ENCODE measurements around the gene QARS1. TPM values are rescaled to one million over a fixed set of nuclear protein-coding genes. Genes with fewer than 3 reads are reported as not detected.
A peak's percentile ranks its signal among the peaks of the same experiment; 100 is the strongest.

The QARS1 gene
- 407 TPM for polyA plus RNA-seq (2013, experiment 1 of 2)
- polyA plus RNA-seq (2013, experiment 2 of 2): 414 TPM

DNA sequence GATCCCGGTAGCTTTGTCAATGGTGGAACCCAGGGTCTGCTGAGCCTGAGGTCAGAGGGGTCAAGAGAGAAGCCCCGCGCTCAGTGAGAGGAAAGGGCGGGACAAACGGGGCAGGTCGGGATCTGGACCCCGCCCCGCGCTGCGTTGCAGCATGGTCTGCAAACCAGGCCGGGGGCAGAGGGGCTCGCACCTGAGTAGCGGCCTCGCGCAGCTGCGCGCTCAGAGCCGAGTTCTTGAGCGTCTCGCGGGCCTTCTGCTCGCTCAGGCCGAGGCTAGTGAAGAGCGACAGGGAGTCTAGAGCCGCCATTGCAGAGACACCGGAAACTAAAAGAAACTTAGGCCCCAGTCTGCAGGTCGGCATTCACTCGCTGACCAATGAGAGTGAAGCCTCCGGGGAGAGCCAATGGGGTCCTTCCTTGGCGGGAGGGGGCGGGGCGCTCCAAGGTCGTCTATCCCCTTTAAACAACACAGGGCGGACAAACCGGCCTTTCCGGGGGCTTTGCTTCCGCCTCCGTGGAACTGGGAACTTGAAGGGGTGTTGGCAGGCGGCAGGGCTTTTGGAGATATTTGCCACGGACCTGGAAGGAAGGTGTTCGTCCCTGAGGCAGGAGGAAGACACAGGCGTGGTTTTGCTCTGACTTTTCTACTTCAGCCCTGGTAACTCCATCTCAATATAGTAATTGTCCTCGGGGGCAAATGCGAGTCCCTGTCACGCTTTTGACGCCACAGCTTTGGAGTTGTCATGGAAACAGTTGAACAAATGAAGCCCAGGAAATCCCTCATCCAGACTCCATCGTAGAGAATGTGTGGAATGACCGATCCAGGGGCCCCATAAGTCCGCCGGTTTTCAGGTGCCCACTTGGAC, at the start of gene QARS1:
Gene QARS1, minus strand, starts transcription at position 331 of the 865 bp plus-strand sequence. Its CDS starts 24 bp downstream, at position 307.
- H3K27ac ChIP-seq (replicated peaks; ENCODE audit: low read length): peak within 1 kb of the TSS; percentile 93
- no CpG with 5 or more reads among the region's 50 CpGs for WGBS, 2 donors (ENCODE audit: extremely low coverage in 2 of 2, insufficient read length in 2 of 2, insufficient replicate concordance in 1 of 2)
- peak within 1 kb of the TSS; percentile 95 for H2AFZ ChIP-seq (ENCODE audit: low read length)
- H3K4me1 ChIP-seq (ENCODE audit: control insufficient read depth in 2 of 2, insufficient read depth in 1 of 2, low read depth in 1 of 2, low read length in 2 of 2): peaks cover 6 to 11% of the 10 kb centered on the region in 2 donors
- H3K36me3 ChIP-seq (replicated peaks in 1 of 2; ENCODE audit: control insufficient read depth in 2 of 2, insufficient read depth in 2 of 2, low read length in 2 of 2): peaks cover 48 to 67% of the 10 kb centered on the region in 2 donors
- no peak within 1 kb of the TSS for H3K4ac ChIP-seq (ENCODE audit: low read length)
- H3K18ac ChIP-seq (ENCODE audit: low read length): peak within 1 kb of the TSS; percentile 98
- peaks cover 8% of the 10 kb centered on the region for H3K79me1 ChIP-seq (ENCODE audit: low read depth, low read length)
- H3K9me3 ChIP-seq (replicated peaks in 1 of 2; ENCODE audit: control insufficient read depth in 2 of 2, insufficient read depth in 1 of 2, low read depth in 1 of 2, low read length in 2 of 2): no peaks in the 10 kb centered on the region
- no peak within 1 kb of the TSS for H3K14ac ChIP-seq (ENCODE audit: low read length)
- peak within 1 kb of the TSS; percentile 92 for H3K9ac ChIP-seq (ENCODE audit: low read depth, low read length, poor library complexity)
- H2AK5ac ChIP-seq (ENCODE audit: low read depth, low read length): no peak within 1 kb of the TSS
- H4K8ac ChIP-seq (ENCODE audit: low read depth, low read length): no peak within 1 kb of the TSS
- H4K91ac ChIP-seq (ENCODE audit: low read depth, low read length, poor library complexity): no peak within 1 kb of the TSS
- H2BK120ac ChIP-seq (ENCODE audit: low read depth, low read length): no peak within 1 kb of the TSS
- no peak within 1 kb of the TSS for H3K23ac ChIP-seq (ENCODE audit: low read depth, low read length, poor library complexity)
- H2BK5ac ChIP-seq (ENCODE audit: low read length): peak within 1 kb of the TSS; percentile 62
- no peak within 1 kb of the TSS for H2BK12ac ChIP-seq (ENCODE audit: low read length)
- H2BK15ac ChIP-seq (ENCODE audit: low read length): no peak within 1 kb of the TSS
- H3K4me3 ChIP-seq (ENCODE audit: low read length in 2 of 2): peak within 1 kb of the TSS; percentile 76 to 95
- DNase-seq (ENCODE audit: low spot score): peak; percentile 94
- H3K27me3 ChIP-seq (ENCODE audit: control insufficient read depth in 3 of 3, insufficient read depth in 3 of 3, low read depth in 1 of 3, low read length in 3 of 3): no peaks in the 10 kb centered on the region
- peak within 1 kb of the TSS; percentile 90 for H3K4me2 ChIP-seq (ENCODE audit: insufficient read depth, low read length, poor library complexity, severe bottlenecking)

GRCh38 chr3:49153349-49153912, 48.9 kb upstream of the QARS1 start:
- no peak overlapping the region for H2AK5ac ChIP-seq (ENCODE audit: low read depth, low read length)
- no peak overlapping the region for H2BK15ac ChIP-seq (ENCODE audit: low read length)
- peak overlapping the region; percentile 68 for H2BK5ac ChIP-seq (ENCODE audit: low read length)
- no peak overlapping the region for H2AFZ ChIP-seq (ENCODE audit: low read length)
- H3K27ac ChIP-seq (replicated peaks; ENCODE audit: low read length): no peak overlapping the region
- no peak overlapping the region for H2BK12ac ChIP-seq (ENCODE audit: low read length)
- no peak overlapping the region for H2BK120ac ChIP-seq (ENCODE audit: low read depth, low read length)
- no CpG with 5 or more reads among the region's 3 CpGs for WGBS, 2 donors (ENCODE audit: extremely low coverage in 2 of 2, insufficient read length in 2 of 2, insufficient replicate concordance in 1 of 2)
- H3K79me1 ChIP-seq (ENCODE audit: low read depth, low read length): no peaks in the 10 kb centered on the region
- H3K36me3 ChIP-seq (replicated peaks in 1 of 2; ENCODE audit: control insufficient read depth in 2 of 2, insufficient read depth in 2 of 2, low read length in 2 of 2): no peaks in the 10 kb centered on the region
- H3K9ac ChIP-seq (ENCODE audit: low read depth, low read length, poor library complexity): no peak overlapping the region
- no peak overlapping the region for H4K8ac ChIP-seq (ENCODE audit: low read depth, low read length)
- no peak overlapping the region for H3K23ac ChIP-seq (ENCODE audit: low read depth, low read length, poor library complexity)
- H4K91ac ChIP-seq (ENCODE audit: low read depth, low read length, poor library complexity): no peak overlapping the region
- peaks cover 0 to 4% of the 10 kb centered on the region in 2 donors for H3K9me3 ChIP-seq (replicated peaks in 1 of 2; ENCODE audit: control insufficient read depth in 2 of 2, insufficient read depth in 1 of 2, low read depth in 1 of 2, low read length in 2 of 2)
- DNase-seq (ENCODE audit: low spot score): no peak
- H3K4me1 ChIP-seq (ENCODE audit: control insufficient read depth in 2 of 2, insufficient read depth in 1 of 2, low read depth in 1 of 2, low read length in 2 of 2): no peaks in the 10 kb centered on the region
- H3K27me3 ChIP-seq (ENCODE audit: control insufficient read depth in 3 of 3, insufficient read depth in 3 of 3, low read depth in 1 of 3, low read length in 3 of 3): peaks cover 0 to 5% (median 0%) of the 10 kb centered on the region in 3 experiments
- no peak overlapping the region for H3K4me2 ChIP-seq (ENCODE audit: insufficient read depth, low read length, poor library complexity, severe bottlenecking)
- no peak overlapping the region for H3K18ac ChIP-seq (ENCODE audit: low read length)
- peak overlapping the region in 1 of 2 donors; percentile 18 for H3K4me3 ChIP-seq (ENCODE audit: low read length in 2 of 2)
- no peak overlapping the region for H3K4ac ChIP-seq (ENCODE audit: low read length)
- H3K14ac ChIP-seq (ENCODE audit: low read length): peak overlapping the region; percentile 15

DNA sequence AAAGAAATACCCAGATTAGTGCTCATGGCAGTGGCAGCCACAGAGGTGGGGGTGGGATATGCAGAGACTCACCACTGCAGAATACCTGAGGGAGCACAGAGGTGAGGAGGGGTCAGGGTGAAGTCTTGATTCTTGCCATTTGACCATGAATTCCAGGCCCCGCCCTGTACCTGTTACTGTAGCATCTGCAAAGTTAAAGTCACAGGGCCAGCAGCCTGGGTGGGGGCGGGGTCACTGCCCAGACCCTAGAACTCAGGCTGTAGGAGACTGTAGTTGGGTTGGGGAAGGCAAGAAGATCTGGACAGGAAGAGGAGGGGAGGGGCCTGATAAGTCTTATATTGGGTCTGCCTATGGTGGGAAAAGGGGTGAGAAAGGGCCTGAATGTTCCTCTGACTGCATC, 47.1 kb upstream of the QARS1 start:
- Histone ChIP-seq H3K4me2 (ENCODE audit: insufficient read depth, low read length, poor library complexity, severe bottlenecking) (no peak overlapping the region), H3K4me3 (ENCODE audit: low read length in 2 of 2) (no peak overlapping the region), H3K18ac (ENCODE audit: low read length) (no peak overlapping the region), H3K4me1 (ENCODE audit: control insufficient read depth in 2 of 2, insufficient read depth in 1 of 2, low read depth in 1 of 2, low read length in 2 of 2) (no peaks in the 10 kb centered on the region), H4K91ac (ENCODE audit: low read depth, low read length, poor library complexity) (no peak overlapping the region), H3K27ac (replicated peaks; ENCODE audit: low read length) (no peak overlapping the region), H3K23ac (ENCODE audit: low read depth, low read length, poor library complexity) (no peak overlapping the region), H3K9ac (ENCODE audit: low read depth, low read length, poor library complexity) (no peak overlapping the region), H3K36me3 (replicated peaks in 1 of 2; ENCODE audit: control insufficient read depth in 2 of 2, insufficient read depth in 2 of 2, low read length in 2 of 2) (no peaks in the 10 kb centered on the region), H2BK12ac (ENCODE audit: low read length) (no peak overlapping the region), H2BK5ac (ENCODE audit: low read length) (no peak overlapping the region), H3K4ac (ENCODE audit: low read length) (no peak overlapping the region), H2AK5ac (ENCODE audit: low read depth, low read length) (no peak overlapping the region), H4K8ac (ENCODE audit: low read depth, low read length) (no peak overlapping the region), H2BK120ac (ENCODE audit: low read depth, low read length) (no peak overlapping the region), H3K14ac (ENCODE audit: low read length) (no peak overlapping the region), H3K79me1 (ENCODE audit: low read depth, low read length) (no peaks in the 10 kb centered on the region), H2BK15ac (ENCODE audit: low read length) (no peak overlapping the region), H2AFZ (ENCODE audit: low read length) (no peak overlapping the region), H3K9me3 (replicated peaks in 1 of 2; ENCODE audit: control insufficient read depth in 2 of 2, insufficient read depth in 1 of 2, low read depth in 1 of 2, low read length in 2 of 2) (peaks cover 0 to 4% of the 10 kb centered on the region in 2 donors), H3K27me3 (ENCODE audit: control insufficient read depth in 3 of 3, insufficient read depth in 3 of 3, low read depth in 1 of 3, low read length in 3 of 3) (peaks cover 0 to 5% (median 0%) of the 10 kb centered on the region in 3 experiments)
- WGBS, 2 donors (ENCODE audit: extremely low coverage in 2 of 2, insufficient read length in 2 of 2, insufficient replicate concordance in 1 of 2): no CpG with 5 or more reads among the region's 2 CpGs
- no peak for DNase-seq (ENCODE audit: low spot score)

- peaks cover 0 to 4% (median 0%) of the 10 kb centered on the region in 3 experiments for H3K27me3 ChIP-seq (ENCODE audit: control insufficient read depth in 3 of 3, insufficient read depth in 3 of 3, low read depth in 1 of 3, low read length in 3 of 3)
- H3K18ac ChIP-seq (ENCODE audit: low read length): no peak overlapping the region
- H4K91ac ChIP-seq (ENCODE audit: low read depth, low read length, poor library complexity): no peak overlapping the region
- no peak overlapping the region for H2AK5ac ChIP-seq (ENCODE audit: low read depth, low read length)
- H2BK5ac ChIP-seq (ENCODE audit: low read length): no peak overlapping the region
- DNase-seq (ENCODE audit: low spot score): no peak
- H3K79me1 ChIP-seq (ENCODE audit: low read depth, low read length): no peaks in the 10 kb centered on the region
- H2AFZ ChIP-seq (ENCODE audit: low read length): no peak overlapping the region
- no peak overlapping the region for H2BK120ac ChIP-seq (ENCODE audit: low read depth, low read length)
- no peak overlapping the region for H4K8ac ChIP-seq (ENCODE audit: low read depth, low read length)
- WGBS, 2 donors (ENCODE audit: extremely low coverage in 2 of 2, insufficient read length in 2 of 2, insufficient replicate concordance in 1 of 2): no CpG with 5 or more reads among the region's 5 CpGs
- no peak overlapping the region for H3K4me2 ChIP-seq (ENCODE audit: insufficient read depth, low read length, poor library complexity, severe bottlenecking)
- no peak overlapping the region for H3K9ac ChIP-seq (ENCODE audit: low read depth, low read length, poor library complexity)
- no peak overlapping the region for H3K14ac ChIP-seq (ENCODE audit: low read length)
- no peak overlapping the region for H2BK12ac ChIP-seq (ENCODE audit: low read length)
- H3K27ac ChIP-seq (replicated peaks; ENCODE audit: low read length): no peak overlapping the region
- H2BK15ac ChIP-seq (ENCODE audit: low read length): no peak overlapping the region
- H3K23ac ChIP-seq (ENCODE audit: low read depth, low read length, poor library complexity): no peak overlapping the region
- H3K36me3 ChIP-seq (replicated peaks in 1 of 2; ENCODE audit: control insufficient read depth in 2 of 2, insufficient read depth in 2 of 2, low read length in 2 of 2): no peaks in the 10 kb centered on the region
- H3K9me3 ChIP-seq (replicated peaks in 1 of 2; ENCODE audit: control insufficient read depth in 2 of 2, insufficient read depth in 1 of 2, low read depth in 1 of 2, low read length in 2 of 2): peaks cover 0 to 2% of the 10 kb centered on the region in 2 donors
- H3K4me3 ChIP-seq (ENCODE audit: low read length in 2 of 2): no peak overlapping the region
- H3K4ac ChIP-seq (ENCODE audit: low read length): no peak overlapping the region
- H3K4me1 ChIP-seq (ENCODE audit: control insufficient read depth in 2 of 2, insufficient read depth in 1 of 2, low read depth in 1 of 2, low read length in 2 of 2): no peaks in the 10 kb centered on the region
Measured at GRCh38 chr3:49148159-49148558, 43.6 kb upstream of the QARS1 start.
